Mesothelial cell of epicardium (in vitro differentiated cells): ENCODE measurements around the gene SUCNR1. TPM values are rescaled to one million over a fixed set of nuclear protein-coding genes. Genes with fewer than 3 reads are reported as not detected.

Experiments
- DNase-seq, 2 experiments: peaks; one replicate each; pipeline ENCODE4 v3.0.0; 2021; ENCODE audit warnings: low spot score in 2 of 2; ENCODE audit not compliant: unreplicated experiment in 2 of 2
- H3K27ac Mint-ChIP-seq: 2 replicates; pipeline ENCODE4 v1.8.0; 2021; ENCODE audit warnings: mixed read lengths
- H3K27me3 Mint-ChIP-seq: 2 replicates; pipeline ENCODE4 v1.8.0; 2021; ENCODE audit warnings: low read depth, mixed read lengths
- H3K36me3 Mint-ChIP-seq: 2 replicates; pipeline ENCODE4 v1.8.0; 2021; ENCODE audit warnings: mixed read lengths
- H3K4me1 Mint-ChIP-seq: 2 replicates; pipeline ENCODE4 v1.8.0; 2021; ENCODE audit warnings: mixed read lengths
- H3K4me3 Mint-ChIP-seq: 2 replicates; pipeline ENCODE4 v1.8.0; 2021; ENCODE audit warnings: mild to moderate bottlenecking, moderate library complexity, mixed read lengths
- H3K9me3 Mint-ChIP-seq: 2 replicates; pipeline ENCODE4 v1.8.0; 2021; ENCODE audit warnings: mixed read lengths
- total RNA-seq: library from RNA; stranded (reverse); gene quantifications from 3 replicates; pipeline ENCODE4 v1.2.1, GENCODE V29; 2021
- TF ChIP-seq, protein P1 (sequence below): fragments of 200-600 bp; sonication (generic); IDR thresholded peaks from one replicate; pipeline ENCODE4 v1.5.0; 2021; ENCODE audit warnings: antibody characterized with exemption; ENCODE audit not compliant: unreplicated experiment

The SUCNR1 gene
- total RNA-seq, 1 donor from 2014 or later, result 0.13 TPM

DNA sequence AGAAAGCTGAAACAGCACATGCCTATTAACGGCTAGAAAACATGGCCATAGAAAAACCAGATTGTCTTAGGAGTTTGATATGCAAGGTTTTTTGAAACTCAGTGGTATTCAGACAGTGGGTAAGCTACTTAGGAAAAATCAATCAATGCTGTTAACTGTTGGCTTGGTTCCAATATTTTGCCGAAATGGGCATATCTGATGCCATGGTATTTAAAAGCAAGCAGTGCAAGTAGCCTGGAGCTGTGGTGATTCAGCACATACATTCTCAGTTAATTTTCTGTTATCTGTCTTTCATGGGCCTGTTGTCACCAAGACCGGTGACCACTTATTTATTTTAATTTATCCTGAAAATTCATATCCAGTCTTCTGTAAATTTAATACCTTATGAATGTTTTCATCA lies 17.3 kb upstream of the SUCNR1 start:
- peaks cover 31% of the 10 kb centered on the region for H3K4me1 Mint-ChIP-seq
- H3K27me3 Mint-ChIP-seq, result no peaks in the 10 kb centered on the region
- H3K27ac Mint-ChIP-seq, result no peak overlapping the region
- no peak for DNase-seq
- TF ChIP-seq, protein P1, sequence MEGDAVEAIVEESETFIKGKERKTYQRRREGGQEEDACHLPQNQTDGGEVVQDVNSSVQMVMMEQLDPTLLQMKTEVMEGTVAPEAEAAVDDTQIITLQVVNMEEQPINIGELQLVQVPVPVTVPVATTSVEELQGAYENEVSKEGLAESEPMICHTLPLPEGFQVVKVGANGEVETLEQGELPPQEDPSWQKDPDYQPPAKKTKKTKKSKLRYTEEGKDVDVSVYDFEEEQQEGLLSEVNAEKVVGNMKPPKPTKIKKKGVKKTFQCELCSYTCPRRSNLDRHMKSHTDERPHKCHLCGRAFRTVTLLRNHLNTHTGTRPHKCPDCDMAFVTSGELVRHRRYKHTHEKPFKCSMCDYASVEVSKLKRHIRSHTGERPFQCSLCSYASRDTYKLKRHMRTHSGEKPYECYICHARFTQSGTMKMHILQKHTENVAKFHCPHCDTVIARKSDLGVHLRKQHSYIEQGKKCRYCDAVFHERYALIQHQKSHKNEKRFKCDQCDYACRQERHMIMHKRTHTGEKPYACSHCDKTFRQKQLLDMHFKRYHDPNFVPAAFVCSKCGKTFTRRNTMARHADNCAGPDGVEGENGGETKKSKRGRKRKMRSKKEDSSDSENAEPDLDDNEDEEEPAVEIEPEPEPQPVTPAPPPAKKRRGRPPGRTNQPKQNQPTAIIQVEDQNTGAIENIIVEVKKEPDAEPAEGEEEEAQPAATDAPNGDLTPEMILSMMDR, result no peak
- peaks cover 14% of the 10 kb centered on the region for H3K9me3 Mint-ChIP-seq
- no peak overlapping the region for H3K4me3 Mint-ChIP-seq
- H3K36me3 Mint-ChIP-seq, result peaks cover 2% of the 10 kb centered on the region

GRCh38 chr3:151856641-151857040 lies 16.8 kb upstream of the SUCNR1 start:
- peaks cover 9% of the 10 kb centered on the region for H3K9me3 Mint-ChIP-seq
- no peak overlapping the region for H3K4me3 Mint-ChIP-seq
- TF ChIP-seq, protein P1, result no peak
- H3K36me3 Mint-ChIP-seq, result no peaks in the 10 kb centered on the region
- DNase-seq, result no peak
- peaks cover 32% of the 10 kb centered on the region for H3K4me1 Mint-ChIP-seq
- no peak overlapping the region for H3K27ac Mint-ChIP-seq
- no peaks in the 10 kb centered on the region for H3K27me3 Mint-ChIP-seq

DNA sequence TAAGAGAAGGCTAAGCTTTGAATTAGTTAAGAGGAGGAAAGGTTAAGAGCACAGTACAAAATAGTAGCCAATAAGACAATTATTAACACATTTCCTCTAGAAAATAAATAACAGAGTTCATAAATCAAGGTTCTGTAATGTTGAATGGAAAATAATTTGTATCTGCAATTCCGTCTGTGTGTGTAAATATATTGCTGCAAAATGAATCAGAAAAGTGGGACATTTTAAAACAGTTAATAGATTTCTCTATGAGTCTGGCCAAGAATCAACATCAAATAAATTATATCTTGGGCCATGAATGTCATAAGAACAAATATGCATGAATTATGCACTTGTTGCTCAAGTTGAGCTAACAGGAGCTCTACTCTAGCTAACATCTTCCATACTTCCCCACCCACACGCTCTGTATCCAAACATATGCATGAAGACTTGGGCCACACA lies 14.2 kb upstream of the SUCNR1 start:
- no peak for DNase-seq
- Mint-ChIP-seq H3K27ac (no peak overlapping the region), H3K4me3 (no peak overlapping the region), H3K4me1 (peaks cover 45% of the 10 kb centered on the region), H3K27me3 (no peaks in the 10 kb centered on the region), H3K9me3 (no peaks in the 10 kb centered on the region), H3K36me3 (no peaks in the 10 kb centered on the region)
- TF ChIP-seq, protein P1, result no peak

DNA sequence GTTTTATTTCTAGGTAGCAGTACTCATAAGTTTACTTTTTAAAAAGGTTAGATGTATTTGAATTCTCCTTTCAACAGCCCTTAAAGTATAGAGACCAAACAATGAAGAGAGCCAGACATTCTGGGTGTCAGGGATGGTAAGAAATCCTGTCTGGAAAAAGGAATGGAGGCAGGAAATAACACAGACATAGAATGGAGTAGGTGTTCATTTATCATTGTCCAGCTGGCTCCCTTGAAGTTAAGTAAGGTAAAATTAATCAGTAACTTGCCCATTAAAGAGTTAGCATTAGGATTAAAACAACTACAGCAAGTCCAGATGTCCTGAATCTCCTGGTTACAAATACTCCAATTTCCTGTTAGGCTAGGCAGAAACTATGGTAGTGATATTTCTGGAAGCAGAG lies 13.5 kb upstream of the SUCNR1 start:
- Mint-ChIP-seq H3K9me3 (no peaks in the 10 kb centered on the region), H3K36me3 (no peaks in the 10 kb centered on the region)

DNA sequence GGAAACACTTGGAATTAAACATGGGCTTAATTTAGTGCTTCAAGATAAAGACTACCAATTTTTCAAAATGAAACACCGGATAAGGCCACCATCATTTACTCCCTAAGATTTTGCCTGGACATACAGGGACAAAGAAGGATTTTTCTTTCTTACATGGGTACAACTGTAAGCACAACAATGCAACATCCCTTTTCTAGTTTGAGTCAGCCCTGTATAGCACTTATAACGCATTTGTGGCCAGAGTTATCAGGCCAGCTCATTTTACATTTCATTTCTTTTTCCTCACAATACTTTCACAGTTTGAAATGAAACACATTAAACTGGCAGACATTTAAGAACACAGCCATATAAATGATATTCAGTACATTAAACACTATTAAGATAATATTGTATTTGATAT lies 9.8 kb upstream of the SUCNR1 start:
- Mint-ChIP-seq H3K9me3 (no peaks in the 10 kb centered on the region), H3K27ac (peak overlapping the region; percentile 40), H3K4me3 (no peak overlapping the region), H3K4me1 (peaks cover 65% of the 10 kb centered on the region), H3K36me3 (no peaks in the 10 kb centered on the region), H3K27me3 (no peaks in the 10 kb centered on the region)
- TF ChIP-seq, protein P1, result no peak
- no peak for DNase-seq

More for the DNA sequence above, 13.5 kb upstream of the SUCNR1 start:
- Mint-ChIP-seq H3K4me3 (no peak overlapping the region), H3K4me1 (peaks cover 52% of the 10 kb centered on the region), H3K27ac (peak overlapping the region; percentile 67), H3K27me3 (no peaks in the 10 kb centered on the region)
- TF ChIP-seq, protein P1, result no peak
- no peak for DNase-seq
